Hematopoietic multipotent progenitor cell treated with erythropoietin and hydrocortisone succinate and interleukin-3 and kit ligand, for 6 days (in vitro differentiated cells): ENCODE measurements around the gene C8B.

ENCODE experiments used
- DNase-seq: peaks from one replicate; pipeline ENCODE4 v3.0.0-alpha.2; 2015

The C8B gene

DNA sequence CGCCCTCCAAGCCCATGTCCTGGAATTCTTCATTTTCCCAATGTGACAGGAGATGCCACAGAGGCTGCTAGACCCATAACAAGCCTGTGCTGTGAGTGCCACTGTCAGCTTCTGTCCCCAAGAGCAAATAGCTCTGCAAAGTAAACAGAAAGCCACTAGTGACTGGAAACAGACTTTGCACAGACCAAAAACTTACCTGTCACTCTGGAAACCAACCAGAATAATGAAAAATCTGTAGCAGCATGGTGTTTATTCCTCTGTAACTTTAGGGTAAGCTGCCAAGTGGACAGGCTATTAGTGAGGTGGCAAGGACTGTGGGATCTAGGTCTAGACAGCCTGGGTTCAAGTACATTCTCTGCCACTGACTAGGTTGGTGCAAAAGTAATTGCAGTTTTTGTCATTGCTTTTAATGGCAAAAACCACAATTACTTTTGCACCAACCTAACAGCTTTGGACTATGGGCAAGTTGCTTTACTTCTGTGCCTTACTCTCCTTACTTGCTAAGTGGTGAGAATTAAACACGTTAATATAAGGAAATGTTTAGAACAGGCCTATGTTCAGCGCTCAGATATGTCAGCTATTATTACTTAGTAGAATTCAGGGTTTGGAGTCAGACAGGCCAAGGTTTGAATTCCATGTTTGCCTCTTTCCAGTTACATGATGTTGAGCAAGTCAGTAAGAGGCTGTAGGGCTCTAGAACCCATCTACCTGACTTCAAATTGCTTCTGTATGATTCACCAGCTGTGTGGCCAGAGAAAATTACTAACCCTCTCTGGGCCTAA is at the start of gene C8B:
C8B (minus strand) TSS at position 100 of the 782 bp plus-strand sequence; CDS start at position 33, 67 bp downstream.
- no peak for DNase-seq

DNA sequence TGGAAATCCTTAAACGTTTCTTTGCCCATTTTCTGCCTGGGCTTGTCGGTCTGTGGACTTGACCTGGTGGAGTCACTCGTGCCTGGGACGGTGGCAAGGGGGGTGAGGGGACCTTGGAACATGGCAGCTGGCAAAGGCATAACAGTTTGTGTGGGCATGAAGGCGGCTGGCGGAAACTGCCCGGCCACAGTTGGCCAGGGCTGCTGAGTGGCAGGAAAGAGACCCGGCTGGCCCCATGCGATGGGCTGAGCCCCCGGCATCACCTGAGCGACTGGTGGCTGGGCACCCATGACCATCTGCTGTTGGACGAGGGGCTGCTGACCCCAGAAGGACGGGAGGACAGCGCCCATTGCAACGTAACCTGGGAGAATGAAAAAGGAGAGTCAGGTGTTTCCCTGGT is 49.3 kb upstream of the C8B start:
- DNase-seq: no peak

- no peak for DNase-seq
Observed at GRCh38 chr1:57013522-57013921, 47.7 kb upstream of the C8B start.

DNA sequence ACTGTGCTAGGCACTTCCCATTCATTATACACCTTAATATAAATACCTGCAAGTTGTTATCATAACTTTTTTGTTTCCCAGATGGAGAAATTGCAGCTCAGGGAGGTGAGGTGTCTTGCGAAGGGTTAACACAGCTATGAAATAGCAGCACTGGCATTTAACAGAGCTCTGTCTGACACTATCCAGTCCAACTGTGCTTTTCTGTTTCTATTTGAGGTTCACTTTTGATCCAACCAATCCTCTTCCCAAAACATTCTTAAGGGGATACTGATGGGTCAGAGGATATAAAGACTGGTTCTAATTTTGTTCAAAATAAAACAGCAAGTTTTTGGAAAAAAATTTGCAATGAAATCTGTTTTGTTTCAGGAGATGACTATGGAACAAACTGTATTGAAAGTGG is 46.5 kb upstream of the C8B start:
- no peak for DNase-seq

- no peak for DNase-seq
Observed at GRCh38 chr1:57010511-57010910, 44.7 kb upstream of the C8B start.

GRCh38 chr1:57007948-57008347 is 42.1 kb upstream of the C8B start:
- DNase-seq: no peak

GRCh38 chr1:57007472-57007871 is 41.7 kb upstream of the C8B start:
- DNase-seq: no peak

GRCh38 chr1:57003398-57004139 is 37.8 kb upstream of the C8B start:
- no peak for DNase-seq

- no peak for DNase-seq
Observed at GRCh38 chr1:56995414-56996100, 29.7 kb upstream of the C8B start.

DNA sequence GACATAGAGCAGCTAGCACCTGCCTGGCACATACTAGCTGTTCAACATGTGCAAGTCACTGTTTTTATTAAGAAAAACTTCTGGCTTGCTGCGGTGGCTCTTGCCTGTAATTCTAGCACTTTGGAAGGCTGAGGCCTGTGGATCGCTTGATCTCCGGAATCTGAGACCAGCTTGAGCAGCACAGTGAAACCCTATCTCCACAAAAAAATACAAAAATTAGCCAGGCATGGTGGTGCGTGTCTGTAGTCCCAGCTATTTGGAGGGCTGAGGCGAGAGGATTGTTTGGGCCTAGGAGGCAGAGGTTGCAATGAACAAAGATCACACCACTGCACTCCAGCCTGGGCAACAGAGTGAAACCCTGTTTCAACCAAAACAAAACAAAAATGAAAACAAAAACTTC is 27.7 kb upstream of the C8B start:
- DNase-seq: no peak

DNA sequence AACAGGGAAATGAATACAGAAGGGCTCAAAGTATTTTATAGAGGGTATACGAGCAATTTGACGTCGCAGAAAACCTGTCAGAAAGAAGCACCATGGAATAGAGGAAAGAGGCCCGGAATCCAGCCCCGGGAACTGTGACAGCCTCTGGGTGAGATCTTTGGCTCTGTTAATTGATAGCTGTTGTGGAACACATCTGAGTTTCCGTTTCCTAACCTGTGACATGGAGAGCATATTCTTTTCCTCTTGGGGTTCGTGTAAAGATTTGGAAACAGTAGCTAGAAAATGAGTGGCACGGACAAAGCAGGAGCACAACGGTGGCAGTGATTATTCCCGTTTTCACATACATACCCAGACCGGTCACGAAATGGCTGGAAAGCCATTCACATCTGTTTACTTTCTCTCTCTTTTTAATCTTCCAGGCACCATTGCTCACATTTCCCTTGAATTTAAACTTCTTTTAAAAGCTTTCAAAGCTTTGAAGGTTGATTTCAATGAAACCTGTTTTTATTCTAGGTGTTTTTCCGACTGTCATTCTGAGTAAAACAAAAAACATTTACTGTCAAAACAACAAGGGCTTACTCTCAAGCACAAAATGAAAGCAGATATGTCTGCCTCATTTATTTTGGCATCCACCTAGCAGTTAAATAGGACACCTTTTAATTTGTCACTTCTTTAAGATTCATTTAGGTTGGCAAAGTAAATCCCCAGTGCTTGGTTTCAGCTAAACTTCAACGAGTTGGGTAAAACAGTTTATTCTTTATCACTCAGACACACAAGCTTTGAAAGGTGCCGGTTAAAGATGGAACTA is 26.7 kb upstream of the C8B start:
- no peak for DNase-seq

- DNase-seq: no peak
Observed at GRCh38 chr1:56991576-56991975, 25.8 kb upstream of the C8B start.

DNA sequence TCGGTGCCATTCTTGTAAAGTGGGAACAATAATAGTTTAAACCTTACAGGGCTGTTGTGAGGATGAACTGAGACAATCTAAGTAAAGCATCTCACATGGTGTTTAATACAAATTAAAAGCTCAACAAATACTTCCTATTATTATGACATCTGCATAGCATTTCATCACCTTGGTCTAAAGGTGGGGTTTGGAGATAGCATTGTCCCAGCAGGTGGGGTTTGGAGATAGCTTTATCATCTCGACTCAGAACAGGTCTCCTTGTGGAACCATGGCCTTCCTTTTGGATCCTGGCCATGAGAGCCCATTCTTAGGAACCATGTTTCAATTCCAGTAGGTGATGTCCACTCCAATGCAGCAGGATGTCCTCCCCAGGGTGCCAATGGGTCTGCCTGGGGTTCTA is 20.6 kb upstream of the C8B start:
- no peak for DNase-seq

- no peak for DNase-seq
Observed at GRCh38 chr1:56985857-56986256, 20.0 kb upstream of the C8B start.

DNA sequence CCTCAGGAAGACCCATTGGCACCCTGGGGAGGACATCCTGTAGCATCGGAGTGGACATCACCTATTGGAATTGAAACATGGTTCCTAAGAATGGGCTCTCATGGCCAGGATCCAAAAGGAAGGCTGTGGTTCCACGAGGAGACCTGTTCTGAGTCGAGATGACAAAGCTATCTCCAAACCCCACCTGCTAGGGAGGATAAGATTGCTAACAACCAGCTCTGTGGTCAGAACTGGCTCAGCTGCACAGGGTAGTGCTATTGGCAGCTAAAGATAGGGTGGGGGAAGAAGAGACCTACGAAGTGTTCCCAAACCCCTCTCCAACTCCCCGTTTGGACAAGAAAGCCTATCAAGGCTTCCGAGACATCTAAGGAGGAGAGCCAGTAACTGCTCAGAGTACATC is 17.7 kb upstream of the C8B start:
- DNase-seq: peak; percentile 3

- DNase-seq: no peak
Observed at GRCh38 chr1:56979986-56980755, 14.4 kb upstream of the C8B start.

DNA sequence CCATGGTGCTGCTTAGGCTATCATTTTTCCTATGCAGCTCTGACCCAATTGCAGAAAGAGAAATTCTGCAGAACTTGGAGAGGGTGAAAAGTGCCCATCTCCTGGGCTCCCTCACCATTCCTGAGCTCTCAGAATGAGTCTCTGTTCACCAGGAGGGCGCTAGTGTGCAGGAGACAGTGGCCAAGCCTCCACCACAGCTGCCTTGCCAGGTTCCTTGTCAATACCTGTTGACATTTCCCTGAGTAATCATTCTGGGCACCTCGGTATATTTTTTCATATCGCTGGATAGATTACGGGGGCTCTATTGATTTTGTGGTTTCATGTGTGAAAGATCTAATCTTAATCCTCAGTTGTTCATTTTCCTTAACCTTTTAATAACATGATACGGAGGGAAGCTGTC is 13.0 kb upstream of the C8B start:
- no peak for DNase-seq

DNA sequence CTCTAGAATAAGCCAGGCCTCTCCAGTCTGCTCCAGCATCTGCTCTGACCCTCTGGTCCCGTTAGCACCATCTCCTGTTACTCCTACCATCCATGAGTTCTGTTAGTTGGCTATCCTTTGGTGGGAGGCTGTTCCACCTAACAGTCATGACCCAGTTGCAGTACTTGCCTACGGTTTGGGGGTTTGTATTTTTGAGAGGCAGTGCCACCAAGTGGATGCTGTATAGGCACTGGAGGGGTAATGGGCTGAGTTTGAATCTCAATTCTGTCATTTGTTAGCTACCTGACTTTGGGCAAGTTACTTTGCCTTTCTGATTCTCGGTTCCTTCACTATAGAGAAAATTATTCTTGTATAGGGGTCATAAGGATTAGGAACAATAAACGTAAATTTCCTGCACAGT is 12.1 kb upstream of the C8B start:
- DNase-seq: no peak

DNA sequence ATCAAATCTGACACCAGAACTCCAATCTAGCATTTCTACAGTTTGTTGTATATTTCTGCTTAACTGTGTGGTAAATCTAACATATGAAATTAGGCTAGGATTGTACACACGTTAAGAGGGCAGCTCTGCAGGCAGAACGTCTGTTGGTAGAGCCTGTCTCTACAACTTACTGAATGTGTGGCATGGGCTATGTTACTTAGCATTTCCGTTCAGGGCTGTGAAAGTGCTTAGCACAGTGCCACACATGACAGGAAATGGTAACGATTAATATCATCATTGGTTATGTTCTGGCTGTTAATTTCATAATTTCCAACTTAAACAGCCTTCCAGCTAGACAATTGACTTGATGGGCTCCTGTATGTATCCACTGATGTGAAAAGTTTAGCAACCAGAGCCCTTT is 9.6 kb upstream of the C8B start:
- peak; percentile 5 for DNase-seq

DNA sequence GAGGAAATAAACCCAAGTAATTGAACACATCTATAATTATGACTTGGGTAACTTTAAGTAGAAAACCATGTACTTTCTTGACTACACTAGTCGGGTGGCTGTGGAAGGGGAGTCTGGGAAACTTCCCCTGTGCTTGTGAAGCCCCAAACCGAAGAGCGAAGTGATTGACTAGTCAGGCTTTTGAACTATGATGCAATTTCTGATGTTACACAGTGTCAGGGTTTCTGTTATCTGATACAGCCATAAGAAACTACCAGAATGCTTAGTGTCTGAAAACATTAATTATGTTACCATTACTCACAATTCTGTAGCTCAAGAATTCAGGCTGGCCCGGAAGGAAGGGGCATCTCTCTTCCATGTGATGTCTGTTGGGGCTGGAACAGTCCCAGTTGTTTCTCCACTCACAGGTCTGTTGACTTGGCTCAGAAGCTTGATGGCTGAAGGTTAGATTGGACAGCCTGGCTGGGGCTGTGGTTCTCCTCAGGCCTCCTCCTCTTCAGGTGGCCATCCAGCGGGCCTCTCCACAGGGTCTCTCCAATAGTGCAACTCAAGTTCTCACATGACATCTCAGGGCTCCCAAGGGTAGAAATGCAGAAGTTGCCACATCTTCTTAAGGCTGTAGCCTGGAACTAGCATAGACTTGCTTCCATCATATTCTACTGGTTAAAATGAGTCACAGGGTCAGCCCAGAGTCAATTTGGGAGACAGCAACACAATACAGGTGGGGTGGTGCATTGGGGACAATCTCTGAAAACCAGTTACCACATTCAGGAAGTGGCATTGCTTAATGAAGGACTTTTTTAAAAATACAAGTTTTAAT is 8.3 kb upstream of the C8B start:
- peak; percentile 9 for DNase-seq

GRCh38 chr1:56972976-56973375 is 7.2 kb upstream of the C8B start:
- DNase-seq: no peak
